Panc1 (cell line): Measurements from ENCODE around the gene LSS.

Experiments used
- POLR2AphosphoS5 ChIP-seq: IDR thresholded peaks from 2 replicates; pipeline ENCODE4 v1.6.1; 2012; ENCODE audit warnings: mild to moderate bottlenecking, low read depth, low read length, moderate library complexity
- TF ChIP-seq, protein P1 (sequence below): fragments of 450-650 bp; IDR thresholded peaks from 2 replicates; pipeline ENCODE4 v1.5.1; 2017; ENCODE audit warnings: mild to moderate bottlenecking

DNA sequence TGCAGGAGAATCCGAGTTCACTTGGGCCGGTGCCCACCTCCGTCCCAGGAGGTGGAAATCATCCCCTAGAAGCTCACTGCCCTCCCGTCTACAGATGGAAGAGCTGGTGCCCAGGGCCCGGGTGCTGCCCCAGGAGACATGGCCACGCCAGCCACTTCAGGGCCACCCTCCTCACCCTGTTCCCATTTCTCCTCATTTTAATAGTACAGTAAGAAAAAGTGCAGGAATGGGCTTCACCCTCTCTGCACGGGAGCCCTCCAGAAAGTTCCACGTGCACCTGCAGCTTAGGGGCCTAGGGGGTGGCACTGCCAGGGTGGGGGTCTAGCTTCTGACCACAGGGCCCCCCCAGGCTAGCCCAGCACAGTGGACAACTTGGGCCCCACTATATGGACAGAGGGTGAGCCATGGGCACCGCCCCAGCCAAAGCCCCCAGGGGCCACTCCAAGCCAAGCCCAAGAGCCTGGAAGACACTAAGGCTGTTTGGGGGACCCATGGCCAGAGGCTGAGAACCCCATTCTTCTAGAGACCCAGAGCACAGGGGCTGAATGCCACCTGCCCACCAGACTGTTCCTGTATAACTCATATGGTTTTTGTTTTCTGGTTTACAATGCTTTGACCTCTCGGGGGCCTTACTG is 69.8 kb downstream of the LSS start:
- TF ChIP-seq, protein P1, sequence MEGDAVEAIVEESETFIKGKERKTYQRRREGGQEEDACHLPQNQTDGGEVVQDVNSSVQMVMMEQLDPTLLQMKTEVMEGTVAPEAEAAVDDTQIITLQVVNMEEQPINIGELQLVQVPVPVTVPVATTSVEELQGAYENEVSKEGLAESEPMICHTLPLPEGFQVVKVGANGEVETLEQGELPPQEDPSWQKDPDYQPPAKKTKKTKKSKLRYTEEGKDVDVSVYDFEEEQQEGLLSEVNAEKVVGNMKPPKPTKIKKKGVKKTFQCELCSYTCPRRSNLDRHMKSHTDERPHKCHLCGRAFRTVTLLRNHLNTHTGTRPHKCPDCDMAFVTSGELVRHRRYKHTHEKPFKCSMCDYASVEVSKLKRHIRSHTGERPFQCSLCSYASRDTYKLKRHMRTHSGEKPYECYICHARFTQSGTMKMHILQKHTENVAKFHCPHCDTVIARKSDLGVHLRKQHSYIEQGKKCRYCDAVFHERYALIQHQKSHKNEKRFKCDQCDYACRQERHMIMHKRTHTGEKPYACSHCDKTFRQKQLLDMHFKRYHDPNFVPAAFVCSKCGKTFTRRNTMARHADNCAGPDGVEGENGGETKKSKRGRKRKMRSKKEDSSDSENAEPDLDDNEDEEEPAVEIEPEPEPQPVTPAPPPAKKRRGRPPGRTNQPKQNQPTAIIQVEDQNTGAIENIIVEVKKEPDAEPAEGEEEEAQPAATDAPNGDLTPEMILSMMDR = no peak
- TF ChIP-seq POLR2AphosphoS5 = no peak
